Trophoblast cell (in vitro differentiated cells and primary cell): ENCODE results near the gene WDR86.

ENCODE experiments used
- DNase-seq, 2 donors: peaks; one replicate each; pipeline ENCODE4 v3.0.0-alpha.2; 2016
- H2AFZ ChIP-seq: 2 replicates; pipeline ENCODE4 v1.6.1; 2013; ENCODE audit warnings: low read length, moderate library complexity, mild to moderate bottlenecking; ENCODE audit not compliant: insufficient read depth, poor library complexity
- H2AK5ac ChIP-seq: 2 replicates; pipeline ENCODE4 v1.6.1; 2013; ENCODE audit warnings: mild to moderate bottlenecking, low read length
- H2BK120ac ChIP-seq: 2 replicates; pipeline ENCODE4 v1.6.1; 2013; ENCODE audit warnings: low read length, mild to moderate bottlenecking, moderate library complexity; ENCODE audit not compliant: insufficient read depth, poor library complexity
- H2BK12ac ChIP-seq: 2 replicates; pipeline ENCODE4 v1.6.1; 2013; ENCODE audit warnings: mild to moderate bottlenecking, low read length, moderate library complexity
- H2BK5ac ChIP-seq: 2 replicates; pipeline ENCODE4 v1.6.1; 2013; ENCODE audit warnings: low read length, low read depth, moderate library complexity, mild to moderate bottlenecking; ENCODE audit not compliant: poor library complexity
- H3K14ac ChIP-seq: 2 replicates; pipeline ENCODE4 v1.6.1; 2013; ENCODE audit warnings: mild to moderate bottlenecking, low read length
- H3K18ac ChIP-seq: 2 replicates; pipeline ENCODE4 v1.6.1; 2013; ENCODE audit warnings: mild to moderate bottlenecking, low read length
- H3K23ac ChIP-seq: 2 replicates; pipeline ENCODE4 v1.6.1; 2013; ENCODE audit warnings: low read length
- H3K27ac ChIP-seq: 2 replicates; pipeline ENCODE4 v1.5.1; 2013; ENCODE audit warnings: low read depth, mild to moderate bottlenecking, inconsistent platforms, low read length, moderate library complexity
- H3K27me3 ChIP-seq: 2 replicates; pipeline ENCODE4 v1.6.1; 2013; ENCODE audit warnings: inconsistent platforms, mild to moderate bottlenecking, low read length, moderate library complexity; ENCODE audit not compliant: insufficient read depth
- H3K36me3 ChIP-seq, 2 experiments: 1 replicate in 1 of 2; 2 replicates in 1 of 2; pipeline ENCODE4 v1.6.1; 2013; ENCODE audit warnings: low read length in 2 of 2, mild to moderate bottlenecking in 2 of 2, moderate library complexity in 1 of 2; ENCODE audit not compliant: insufficient read depth in 2 of 2, control insufficient read depth in 1 of 2
- H3K4ac ChIP-seq: 2 replicates; pipeline ENCODE4 v1.6.1; 2013; ENCODE audit warnings: low read depth, mild to moderate bottlenecking, low read length, moderate library complexity
- H3K4me1 ChIP-seq, 2 experiments: 1 replicate in 1 of 2; 2 replicates in 1 of 2; pipeline ENCODE4 v1.6.1; 2013; ENCODE audit warnings: low read length in 2 of 2, mild to moderate bottlenecking in 2 of 2, moderate library complexity in 1 of 2; ENCODE audit not compliant: insufficient read depth in 2 of 2, control insufficient read depth in 1 of 2
- H3K4me2 ChIP-seq: 2 replicates; pipeline ENCODE4 v1.6.1; 2013; ENCODE audit warnings: inconsistent platforms, mild to moderate bottlenecking, low read length, moderate library complexity
- H3K4me3 ChIP-seq: 2 replicates; pipeline ENCODE4 v1.5.1; 2013; ENCODE audit warnings: mild to moderate bottlenecking, low read depth, low read length, inconsistent platforms
- H3K79me1 ChIP-seq: one replicate; pipeline ENCODE4 v1.6.1; 2013; ENCODE audit warnings: low read length
- H3K79me2 ChIP-seq: 2 replicates; pipeline ENCODE4 v1.6.1; 2013; ENCODE audit warnings: low read length, mild to moderate bottlenecking; ENCODE audit not compliant: control insufficient read depth, insufficient read depth, poor library complexity
- H3K9ac ChIP-seq: 2 replicates; pipeline ENCODE4 v1.6.1; 2013; ENCODE audit warnings: mild to moderate bottlenecking, low read length
- H3K9me3 ChIP-seq: 2 replicates; pipeline ENCODE4 v1.6.1; 2013; ENCODE audit warnings: low read depth, mild to moderate bottlenecking, control low read depth, inconsistent platforms, low read length; ENCODE audit not compliant: insufficient read depth
- H4K12ac ChIP-seq: 2 replicates; pipeline ENCODE4 v1.6.1; 2013; ENCODE audit warnings: low read depth, mild to moderate bottlenecking, low read length, moderate library complexity
- H4K8ac ChIP-seq: 2 replicates; pipeline ENCODE4 v1.6.1; 2013; ENCODE audit warnings: low read depth, mild to moderate bottlenecking, low read length, moderate library complexity
- H4K91ac ChIP-seq: one replicate; pipeline ENCODE4 v1.6.1; 2013; ENCODE audit warnings: low read depth, mild to moderate bottlenecking, low read length, moderate library complexity
- WGBS: extraction: QIAGEN DNeasy Blood & Tissue Kit; methylation state at CpG from one replicate; pipeline ENCODE4 v1.1.7; 2013; ENCODE audit warnings: missing lambda C conversion rate; ENCODE audit not compliant: insufficient read length, insufficient coverage; ENCODE audit errors: extremely low coverage; 5-methylcytosine and 5-hydroxymethylcytosine counted together

The WDR86 gene

DNA sequence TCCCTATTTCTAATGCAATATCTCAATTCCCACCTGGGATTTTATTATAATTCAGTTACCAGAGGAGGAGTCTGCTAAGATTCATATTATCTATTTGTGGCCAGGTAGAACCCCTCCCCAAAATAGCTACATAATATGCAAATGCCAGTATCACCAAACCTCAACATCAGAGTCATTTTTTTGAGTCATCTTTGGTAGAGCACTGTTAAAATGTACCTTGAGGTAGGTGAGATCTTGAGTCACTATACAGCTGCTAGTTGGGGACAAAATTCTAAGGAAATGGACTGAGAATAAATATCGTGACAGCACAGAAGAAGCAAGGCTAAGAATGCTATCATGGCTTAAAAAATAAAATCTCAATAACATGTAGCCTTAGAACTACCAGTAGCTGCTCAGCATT is 34.8 kb upstream of the WDR86 start:
- Histone ChIP-seq H3K14ac (no peak overlapping the region), H2AK5ac (no peak overlapping the region), H3K27ac (no peak overlapping the region), H3K23ac (no peak overlapping the region), H3K4me1 (peaks cover 15% of the 10 kb centered on the region in 2 experiments), H3K9me3 (no peaks in the 10 kb centered on the region), H3K79me2 (peaks cover 3% of the 10 kb centered on the region), H2AFZ (no peak overlapping the region), H4K12ac (no peak overlapping the region), H3K79me1 (peaks cover 7% of the 10 kb centered on the region), H3K4ac (no peak overlapping the region), H3K36me3 (no peaks in the 10 kb centered on the region), H2BK120ac (no peak overlapping the region), H3K18ac (no peak overlapping the region), H2BK12ac (no peak overlapping the region), H4K8ac (no peak overlapping the region), H3K27me3 (no peaks in the 10 kb centered on the region), H3K9ac (no peak overlapping the region), H3K4me3 (no peak overlapping the region), H3K4me2 (no peak overlapping the region), H2BK5ac (no peak overlapping the region), H4K91ac (no peak overlapping the region)
- DNase-seq = no peak
- WGBS = no CpG with 5 or more reads among the region's 1 CpG

GRCh38 chr7:151442776-151443496 is 33.1 kb upstream of the WDR86 start:
- H4K12ac ChIP-seq = no peak overlapping the region
- no peak overlapping the region for H2BK5ac ChIP-seq
- peaks cover 15 to 16% of the 10 kb centered on the region in 2 experiments for H3K4me1 ChIP-seq
- H3K14ac ChIP-seq = no peak overlapping the region
- H3K9ac ChIP-seq = no peak overlapping the region
- no peak overlapping the region for H3K4ac ChIP-seq
- no peak overlapping the region for H3K4me2 ChIP-seq
- H4K91ac ChIP-seq = no peak overlapping the region
- H3K27ac ChIP-seq = no peak overlapping the region
- H3K18ac ChIP-seq = no peak overlapping the region
- no peaks in the 10 kb centered on the region for H3K79me2 ChIP-seq
- no peak overlapping the region for H4K8ac ChIP-seq
- no peak overlapping the region for H3K23ac ChIP-seq
- H3K27me3 ChIP-seq = no peaks in the 10 kb centered on the region
- H2AFZ ChIP-seq = no peak overlapping the region
- DNase-seq = no peak
- H3K79me1 ChIP-seq = peaks cover 3% of the 10 kb centered on the region
- H3K4me3 ChIP-seq = no peak overlapping the region
- H2BK120ac ChIP-seq = no peak overlapping the region
- WGBS = no CpG with 5 or more reads among the region's 10 CpGs
- H2BK12ac ChIP-seq = no peak overlapping the region
- peaks cover 3% of the 10 kb centered on the region for H3K9me3 ChIP-seq
- no peak overlapping the region for H2AK5ac ChIP-seq
- H3K36me3 ChIP-seq = no peaks in the 10 kb centered on the region

DNA sequence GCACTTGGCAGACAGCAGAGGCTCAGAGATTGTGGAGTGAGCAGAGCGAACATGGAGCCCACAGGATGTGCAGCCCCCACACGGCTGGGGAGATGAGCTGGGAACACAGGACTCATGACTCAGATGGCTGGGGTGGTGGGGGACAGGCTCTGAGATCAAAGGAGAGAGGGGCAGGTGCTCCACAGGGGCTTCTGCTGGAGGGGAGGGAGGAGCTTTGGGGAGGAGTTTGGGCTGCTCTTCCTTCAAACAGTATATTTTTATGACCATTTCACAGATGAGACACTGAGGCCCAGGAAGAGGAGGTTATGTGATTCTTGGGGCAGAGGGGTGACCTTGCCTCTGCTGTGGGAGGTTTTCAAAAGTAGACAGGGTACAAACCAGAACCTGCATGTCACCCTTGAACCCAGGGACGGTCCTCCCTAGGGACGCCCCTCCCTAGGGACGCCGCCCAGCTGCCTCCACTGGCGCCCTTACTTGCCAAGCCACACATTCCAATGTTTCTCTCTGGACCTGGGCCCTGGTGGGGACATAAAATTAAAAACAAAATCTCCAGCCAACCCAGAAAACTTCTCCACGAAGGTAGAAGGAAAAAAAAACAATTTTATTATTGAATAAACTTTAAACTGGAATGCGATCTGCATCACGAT is 31.1 kb upstream of the WDR86 start:
- H4K12ac ChIP-seq = no peak overlapping the region
- peaks cover 3% of the 10 kb centered on the region for H3K9me3 ChIP-seq
- no peak overlapping the region for H2AFZ ChIP-seq

GRCh38 chr7:151439855-151440798 is 30.3 kb upstream of the WDR86 start, which contains the start of gene CRYGN:
Gene CRYGN (minus strand): TSS chr7:151440141. CDS start chr7:151439917, 224 bp downstream.
- Histone ChIP-seq H4K12ac (no peak within 1 kb of the TSS), H3K18ac (peak within 1 kb of the TSS; percentile 22), H3K4me1 (peaks cover 28 to 33% of the 10 kb centered on the region in 2 experiments), H3K36me3 (no peaks in the 10 kb centered on the region), H3K79me1 (peaks cover 14% of the 10 kb centered on the region), H3K79me2 (no peaks in the 10 kb centered on the region), H3K4ac (no peak within 1 kb of the TSS), H3K27ac (no peak within 1 kb of the TSS), H2AFZ (no peak within 1 kb of the TSS), H3K23ac (no peak within 1 kb of the TSS), H3K4me3 (peak within 1 kb of the TSS; percentile 10), H4K8ac (peak within 1 kb of the TSS; percentile 51), H2BK120ac (peak within 1 kb of the TSS; percentile 15), H2BK12ac (peak within 1 kb of the TSS; percentile 30), H4K91ac (peak within 1 kb of the TSS; percentile 69), H3K9me3 (peaks cover 3% of the 10 kb centered on the region), H3K9ac (no peak within 1 kb of the TSS), H3K4me2 (peak within 1 kb of the TSS; percentile 63), H3K27me3 (no peaks in the 10 kb centered on the region), H3K14ac (peak within 1 kb of the TSS; percentile 40), H2BK5ac (no peak within 1 kb of the TSS), H2AK5ac (peak within 1 kb of the TSS; percentile 20)
- no peak for DNase-seq
- WGBS = no CpG with 5 or more reads among the region's 51 CpGs

More for the DNA sequence above, 31.1 kb upstream of the WDR86 start:
- Histone ChIP-seq H3K36me3 (no peaks in the 10 kb centered on the region), H3K79me1 (peaks cover 12% of the 10 kb centered on the region), H4K8ac (no peak overlapping the region), H3K14ac (peak overlapping the region; percentile 40), H3K4me2 (no peak overlapping the region), H3K9ac (no peak overlapping the region), H3K27ac (no peak overlapping the region), H3K79me2 (no peaks in the 10 kb centered on the region), H3K4me3 (no peak overlapping the region), H3K4ac (no peak overlapping the region), H3K23ac (no peak overlapping the region), H2BK5ac (no peak overlapping the region), H3K18ac (no peak overlapping the region), H2BK12ac (peak overlapping the region; percentile 30), H3K27me3 (no peaks in the 10 kb centered on the region), H4K91ac (peak overlapping the region; percentile 69), H2BK120ac (peak overlapping the region; percentile 9), H2AK5ac (no peak overlapping the region), H3K4me1 (peaks cover 26 to 31% of the 10 kb centered on the region in 2 experiments)
- DNase-seq = no peak
- no CpG with 5 or more reads among the region's 10 CpGs for WGBS
